Body of pancreas (tissue), 4 donors: ENCODE results near the gene RNF5.
"Not testable (repeated sequence)": the region's sequence is repeated elsewhere in the genome, so short reads cannot be mapped to it uniquely, and the experiment has no call there.

Experiments
- CTCF ChIP-seq, 7 experiments: fragments of 450-650 bp in 4 of 7; fragments of 200-600 bp in 3 of 7; sonication (generic) in 3 of 7; IDR thresholded peaks; one replicate each; pipeline ENCODE4 v1.5.1; 2016 to 2019; ENCODE audit warnings: antibody characterized with exemption in 7 of 7
- POLR2A ChIP-seq, 3 donors: fragments of 450-650 bp; IDR thresholded peaks; one replicate each; pipeline ENCODE4 v1.6.1; 2016; ENCODE audit warnings: antibody characterized with exemption in 3 of 3, mild to moderate bottlenecking in 2 of 3

- TF ChIP-seq CTCF, POLR2A (IDR thresholded peaks at IDR 0.05): not testable (repeated sequence)
These were observed 8.1 kb downstream of the RNF5 start for GRCh38 chr6:32186151-32186840.
